Effector memory CD8-positive, alpha-beta T cell (primary cell): ENCODE measurements around the gene EIF5.
A peak's percentile ranks its signal among the peaks of the same experiment; 100 is the strongest.

Experiments used
- ATAC-seq: fragments of 150-1000 bp; cut with Tn5 transposase; replicated peaks from 2 replicates; pipeline ENCODE4 v1.10.0; 2021; ENCODE audit warnings: mild to moderate bottlenecking, moderate library complexity
- DNase-seq, 3 experiments: peaks; one replicate each; pipeline ENCODE4 v3.0.0; 2021
- H3K27ac Mint-ChIP-seq, 2 donors: one replicate each; pipeline ENCODE4 v1.8.0; 2022; ENCODE audit warnings: mild to moderate bottlenecking in 2 of 2, mixed read lengths in 2 of 2, moderate library complexity in 2 of 2
- H3K27me3 Mint-ChIP-seq, 2 donors: one replicate each; pipeline ENCODE4 v1.8.0; 2022; ENCODE audit warnings: mixed read lengths in 2 of 2
- H3K36me3 Mint-ChIP-seq: one replicate; pipeline ENCODE4 v1.8.0; 2022; ENCODE audit warnings: mild to moderate bottlenecking, moderate library complexity, mixed read lengths; ENCODE audit not compliant: insufficient read depth
- H3K4me1 Mint-ChIP-seq, 2 donors: one replicate each; pipeline ENCODE4 v1.8.0; 2022; ENCODE audit warnings: low read depth in 2 of 2, mixed read lengths in 2 of 2
- H3K4me3 Mint-ChIP-seq, 2 donors: one replicate each; pipeline ENCODE4 v1.8.0; 2022; ENCODE audit warnings: mild to moderate bottlenecking in 2 of 2, mixed read lengths in 2 of 2, moderate library complexity in 2 of 2
- H3K9me3 Mint-ChIP-seq, 2 donors: one replicate each; pipeline ENCODE4 v1.8.0; 2022; ENCODE audit warnings: mixed read lengths in 2 of 2

Gene EIF5

GRCh38 chr14:103334644-103335622 is 896 bp downstream of the EIF5 start:
- Mint-ChIP-seq H3K4me3 (peak overlapping the region; percentile 86 to 91), H3K4me1 (peaks cover 25 to 33% of the 10 kb centered on the region in 2 donors), H3K27ac (peak overlapping the region; percentile 96 to 97), H3K9me3 (no peaks in the 10 kb centered on the region), H3K27me3 (no peaks in the 10 kb centered on the region), H3K36me3 (peaks cover 65% of the 10 kb centered on the region)
- ATAC-seq (peak; percentile 28), DNase-seq (peak; percentile 47 to 49 (median 49))

GRCh38 chr14:103336191-103336590 is 2.2 kb downstream of the EIF5 start:
- ATAC-seq (no peak), DNase-seq (no peak)
- H3K27me3 Mint-ChIP-seq, result no peaks in the 10 kb centered on the region
- peaks cover 78% of the 10 kb centered on the region for H3K36me3 Mint-ChIP-seq
- H3K4me1 Mint-ChIP-seq, result peaks cover 30 to 38% of the 10 kb centered on the region in 2 donors
- H3K4me3 Mint-ChIP-seq, result peak overlapping the region; percentile 86 to 91
- H3K9me3 Mint-ChIP-seq, result no peaks in the 10 kb centered on the region
- peak overlapping the region; percentile 96 to 97 for H3K27ac Mint-ChIP-seq

GRCh38 chr14:103337794-103338193 is 3.8 kb downstream of the EIF5 start:
- H3K36me3 Mint-ChIP-seq, result peaks cover 94% of the 10 kb centered on the region
- no peaks in the 10 kb centered on the region for H3K9me3 Mint-ChIP-seq
- no peaks in the 10 kb centered on the region for H3K27me3 Mint-ChIP-seq
- H3K4me1 Mint-ChIP-seq, result peaks cover 31 to 38% of the 10 kb centered on the region in 2 donors
- ATAC-seq (no peak), DNase-seq (no peak)
- no peak overlapping the region for H3K4me3 Mint-ChIP-seq
- H3K27ac Mint-ChIP-seq, result peak overlapping the region; percentile 65 to 67

GRCh38 chr14:103339561-103339960 is 5.5 kb downstream of the EIF5 start:
- H3K9me3 Mint-ChIP-seq, result no peaks in the 10 kb centered on the region
- ATAC-seq (no peak), DNase-seq (no peak)
- H3K36me3 Mint-ChIP-seq, result peaks cover 100% of the 10 kb centered on the region
- no peaks in the 10 kb centered on the region for H3K27me3 Mint-ChIP-seq
- H3K27ac Mint-ChIP-seq, result peak overlapping the region; percentile 22 to 86
- peak overlapping the region in 1 of 2 donors; percentile 24 for H3K4me3 Mint-ChIP-seq
- H3K4me1 Mint-ChIP-seq, result peaks cover 33 to 38% of the 10 kb centered on the region in 2 donors

GRCh38 chr14:103340480-103341212 is 6.6 kb downstream of the EIF5 start:
- ATAC-seq, result no peak
- no peaks in the 10 kb centered on the region for H3K9me3 Mint-ChIP-seq
- DNase-seq, result no peak
- H3K27me3 Mint-ChIP-seq, result no peaks in the 10 kb centered on the region
- H3K4me3 Mint-ChIP-seq, result no peak overlapping the region
- peak overlapping the region; percentile 22 to 35 for H3K27ac Mint-ChIP-seq
- peaks cover 100% of the 10 kb centered on the region for H3K36me3 Mint-ChIP-seq
- H3K4me1 Mint-ChIP-seq, result peaks cover 28 to 33% of the 10 kb centered on the region in 2 donors

- H3K27ac Mint-ChIP-seq, result peak overlapping the region; percentile 35 to 44
- DNase-seq (no peak), ATAC-seq (no peak)
- peaks cover 100% of the 10 kb centered on the region for H3K36me3 Mint-ChIP-seq
- no peaks in the 10 kb centered on the region for H3K27me3 Mint-ChIP-seq
- no peaks in the 10 kb centered on the region for H3K9me3 Mint-ChIP-seq
- H3K4me1 Mint-ChIP-seq, result peaks cover 21 to 25% of the 10 kb centered on the region in 2 donors
- H3K4me3 Mint-ChIP-seq, result no peak overlapping the region
Measured at GRCh38 chr14:103341250-103342129, 7.5 kb downstream of the EIF5 start.

GRCh38 chr14:103343164-103343879 is 9.3 kb downstream of the EIF5 start:
- peak; percentile 7 for ATAC-seq
- no peak overlapping the region for H3K27ac Mint-ChIP-seq

GRCh38 chr14:103343905-103344797 is 10.1 kb downstream of the EIF5 start:
- Mint-ChIP-seq H3K27ac (peak overlapping the region in 1 of 2 donors; percentile 73), H3K36me3 (peaks cover 92% of the 10 kb centered on the region), H3K9me3 (no peaks in the 10 kb centered on the region), H3K27me3 (no peaks in the 10 kb centered on the region), H3K4me3 (peak overlapping the region in 1 of 2 donors; percentile 28), H3K4me1 (peaks cover 10 to 14% of the 10 kb centered on the region in 2 donors)
- DNase-seq (no peak), ATAC-seq (peak; percentile 4)

More at GRCh38 chr14:103343164-103343879, 9.3 kb downstream of the EIF5 start:
- no peaks in the 10 kb centered on the region for H3K9me3 Mint-ChIP-seq
- no peak for DNase-seq
- no peak overlapping the region for H3K4me3 Mint-ChIP-seq
- H3K27me3 Mint-ChIP-seq, result no peaks in the 10 kb centered on the region
- H3K4me1 Mint-ChIP-seq, result peaks cover 14 to 17% of the 10 kb centered on the region in 2 donors
- peaks cover 99% of the 10 kb centered on the region for H3K36me3 Mint-ChIP-seq

GRCh38 chr14:103346286-103346685 is 12.2 kb downstream of the EIF5 start:
- peaks cover 0 to 4% of the 10 kb centered on the region in 2 donors for H3K27me3 Mint-ChIP-seq
- ATAC-seq (no peak), DNase-seq (no peak)
- no peaks in the 10 kb centered on the region for H3K9me3 Mint-ChIP-seq
- H3K36me3 Mint-ChIP-seq, result peaks cover 71% of the 10 kb centered on the region
- H3K4me3 Mint-ChIP-seq, result no peak overlapping the region
- H3K4me1 Mint-ChIP-seq, result peaks cover 0 to 5% of the 10 kb centered on the region in 2 donors
- H3K27ac Mint-ChIP-seq, result peak overlapping the region; percentile 16 to 73

GRCh38 chr14:103347091-103347815 is 13.2 kb downstream of the EIF5 start:
- H3K9me3 Mint-ChIP-seq, result no peaks in the 10 kb centered on the region
- peaks cover 2 to 14% of the 10 kb centered on the region in 2 donors for H3K27me3 Mint-ChIP-seq
- peak; percentile 7 for ATAC-seq
- H3K27ac Mint-ChIP-seq, result peak overlapping the region; percentile 27 to 73
- H3K4me3 Mint-ChIP-seq, result no peak overlapping the region
- peaks cover 0 to 2% of the 10 kb centered on the region in 2 donors for H3K4me1 Mint-ChIP-seq
- DNase-seq, result no peak
- peaks cover 61% of the 10 kb centered on the region for H3K36me3 Mint-ChIP-seq

GRCh38 chr14:103348154-103348553 is 14.1 kb downstream of the EIF5 start:
- peaks cover 0 to under 1% of the 10 kb centered on the region in 2 donors for H3K4me1 Mint-ChIP-seq
- ATAC-seq (no peak), DNase-seq (no peak)
- no peaks in the 10 kb centered on the region for H3K9me3 Mint-ChIP-seq
- H3K4me3 Mint-ChIP-seq, result no peak overlapping the region
- H3K27ac Mint-ChIP-seq, result peak overlapping the region in 1 of 2 donors; percentile 41
- peaks cover 52% of the 10 kb centered on the region for H3K36me3 Mint-ChIP-seq
- H3K27me3 Mint-ChIP-seq, result peaks cover 8 to 23% of the 10 kb centered on the region in 2 donors
